ENCODE data around the gene YRDC. TPM values are rescaled to one million over a fixed set of nuclear protein-coding genes. Genes with fewer than 3 reads are reported as not detected.
"Not testable (repeated sequence)": the region's sequence is repeated elsewhere in the genome, so short reads cannot be mapped to it uniquely, and the experiment has no call there.

Gene YRDC
- total RNA-seq, 1 donor from 2014 or later: 12.2 TPM

DNA sequence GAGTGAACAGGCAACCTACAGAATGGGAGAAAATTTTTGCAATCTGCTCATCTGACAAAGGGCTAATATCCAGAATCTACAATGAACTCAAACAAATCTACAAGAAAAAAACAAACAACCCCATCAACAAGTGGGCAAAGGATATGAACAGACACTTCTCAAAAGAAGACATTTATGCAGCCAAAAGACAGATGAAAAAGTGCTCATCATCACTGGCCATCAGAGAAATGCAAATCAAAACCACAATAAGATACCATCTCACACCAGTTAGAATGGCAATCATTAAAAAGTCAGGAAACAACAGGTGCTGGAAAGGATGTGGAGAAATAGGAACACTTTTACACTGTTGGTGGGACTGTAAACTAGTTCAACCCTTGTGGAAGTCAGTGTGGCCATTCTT is 36.6 kb downstream of the YRDC start:
- DNase-seq (ENCODE audit: low spot score): not testable (repeated sequence)

DNA sequence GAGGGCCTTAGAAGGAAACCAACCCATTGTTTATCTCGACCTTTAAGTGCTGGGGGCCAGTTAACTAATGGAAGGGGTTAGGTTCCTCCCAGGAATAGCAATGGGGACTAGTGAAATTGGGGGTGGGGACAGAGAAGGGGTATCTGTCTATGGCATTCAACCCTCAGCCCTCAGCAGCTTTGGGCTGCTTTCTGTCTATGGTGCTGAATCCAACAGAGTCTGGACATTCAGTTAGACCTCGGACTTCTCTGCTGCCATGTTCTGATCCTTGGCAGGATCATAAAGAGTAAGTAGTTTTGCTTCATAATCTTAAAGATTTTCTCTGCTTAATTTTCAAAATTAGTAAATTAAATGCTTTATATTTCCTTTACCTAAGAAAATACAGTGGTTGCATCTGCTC is 40.5 kb downstream of the YRDC start:
- DNase-seq (ENCODE audit: low spot score): no peak

GRCh38 chr1:37765916-37766664 is 41.9 kb downstream of the YRDC start:
- DNase-seq (ENCODE audit: low spot score): no peak

GRCh38 chr1:37764888-37765441 is 43.0 kb downstream of the YRDC start, which contains the start of gene EPHA10:
Gene EPHA10, minus strand, starts transcription at chr1:37765120. Its CDS starts 54 bp downstream, at chr1:37765066.
- DNase-seq (ENCODE audit: low spot score): no peak

GRCh38 chr1:37764414-37764825 is 43.6 kb downstream of the YRDC start:
- DNase-seq (ENCODE audit: low spot score): no peak

DNA sequence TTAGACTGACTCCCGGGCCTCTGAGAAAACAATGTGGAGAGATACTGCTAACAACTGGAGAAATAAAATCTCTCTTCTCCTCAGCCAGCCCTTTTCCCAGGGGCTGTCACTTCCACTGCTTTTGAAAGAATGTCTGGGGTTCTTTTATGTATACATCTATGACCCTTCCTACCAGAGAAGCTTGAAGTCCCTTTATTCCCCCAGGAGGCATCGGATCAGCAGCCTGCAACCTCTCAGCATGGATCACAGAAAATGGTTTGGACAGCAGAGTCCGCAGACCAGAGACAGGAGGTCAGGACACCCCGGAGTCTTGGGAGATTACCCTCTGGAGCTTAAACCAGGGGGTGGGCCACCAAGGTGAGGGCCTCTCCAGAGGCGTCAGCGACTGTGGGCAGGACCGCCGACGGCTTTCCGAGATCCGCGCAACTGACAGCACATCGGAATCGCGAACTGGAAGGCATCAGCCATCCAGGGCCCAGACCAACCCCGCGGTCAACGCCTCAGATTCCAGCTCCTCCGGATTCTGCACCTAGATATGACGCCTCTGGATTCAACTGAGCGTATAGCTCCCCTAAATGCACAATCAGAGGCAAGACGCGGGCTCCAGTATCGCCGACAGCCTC is 44.1 kb downstream of the YRDC start:
- DNase-seq (ENCODE audit: low spot score): no peak

- DNase-seq (ENCODE audit: low spot score): no peak
These were observed 45.5 kb downstream of the YRDC start for GRCh38 chr1:37762516-37762915.

DNA sequence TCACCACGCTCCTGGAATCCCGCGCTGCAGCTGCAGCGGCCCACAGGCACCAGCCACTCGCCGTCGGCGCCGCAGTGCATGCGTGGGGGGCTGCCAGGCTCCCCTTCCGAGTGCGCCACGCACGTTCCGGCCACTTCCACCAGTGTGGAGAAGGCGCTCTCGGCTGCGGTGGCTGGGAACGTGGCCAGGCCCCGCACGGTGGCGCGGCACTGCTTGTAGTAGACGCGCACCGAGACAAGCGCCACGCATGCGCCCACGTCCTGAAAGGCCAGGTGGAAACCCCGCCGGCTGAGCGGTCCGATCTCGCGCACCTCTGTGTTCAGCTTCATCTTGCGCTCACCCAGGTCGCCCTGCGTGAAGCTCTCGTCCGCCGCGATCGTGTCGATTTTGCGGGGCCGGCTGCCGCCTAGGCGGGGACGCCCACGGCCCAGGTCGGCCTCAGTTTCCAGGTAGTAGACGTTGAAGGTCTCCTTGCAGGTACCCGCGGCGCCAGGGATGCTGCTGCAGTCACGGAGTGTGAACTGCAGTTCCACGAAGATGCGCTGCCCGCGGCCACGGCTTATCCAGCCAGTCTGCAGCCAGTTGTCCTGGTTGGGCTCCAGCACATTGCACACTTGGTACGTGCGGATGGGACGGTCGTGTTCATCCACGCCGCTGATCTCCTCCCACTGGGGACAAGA is 46.5 kb downstream of the YRDC start:
- no peak for DNase-seq (ENCODE audit: low spot score)

GRCh38 chr1:37759451-37759850 is 48.6 kb downstream of the YRDC start:
- no peak for DNase-seq (ENCODE audit: low spot score)

- DNase-seq (ENCODE audit: low spot score): no peak
These were observed 52.0 kb downstream of the YRDC start for GRCh38 chr1:37755951-37756560.

DNA sequence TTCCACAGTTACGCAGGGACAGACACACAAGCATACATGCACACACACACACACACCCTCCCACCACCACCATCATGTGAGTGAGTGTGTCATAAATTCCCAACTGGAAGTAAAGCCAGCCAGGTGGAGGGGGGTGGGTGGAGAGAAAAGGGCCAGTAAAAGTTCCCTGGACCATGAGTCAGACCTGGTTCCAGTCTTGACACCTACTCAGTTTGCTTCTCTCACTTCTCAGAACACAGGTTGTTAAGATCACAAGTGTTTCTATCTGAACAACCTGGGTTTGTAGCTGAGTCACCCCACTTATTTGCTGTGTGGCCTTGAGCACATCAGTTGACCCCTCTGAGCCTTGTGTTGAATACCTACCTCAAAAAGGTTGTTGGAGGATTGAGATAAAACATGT is 52.7 kb downstream of the YRDC start:
- no peak for DNase-seq (ENCODE audit: low spot score)

- DNase-seq (ENCODE audit: low spot score): no peak
These were observed 54.3 kb downstream of the YRDC start for GRCh38 chr1:37753473-37754321.

Other genes starting within 250 kb of the YRDC start
- gene GNL2, start 212.3 kb downstream of the YRDC start, total RNA-seq: 46.4 TPM
- 1.3 TPM for gene RSPO1, start 173.3 kb downstream of the YRDC start, total RNA-seq
- gene CDCA8, start 115.7 kb downstream of the YRDC start, total RNA-seq: 1.2 TPM
- gene EPHA10, start 43.1 kb downstream of the YRDC start, total RNA-seq: 4.4 TPM
- 10.2 TPM for gene MANEAL, start 14.4 kb downstream of the YRDC start, total RNA-seq
- 39.3 TPM for gene C1orf122, start 418 bp downstream of the YRDC start, total RNA-seq
- 31.7 TPM for gene MTF1, start 51.4 kb upstream of the YRDC start, total RNA-seq
- gene INPP5B, start 138.8 kb upstream of the YRDC start, total RNA-seq: 38.1 TPM
- 44.0 TPM for gene SF3A3, start 181.8 kb upstream of the YRDC start, total RNA-seq
- 18.2 TPM for gene FHL3, start 197.3 kb upstream of the YRDC start, total RNA-seq
- 34.2 TPM for gene UTP11, start 204.5 kb upstream of the YRDC start, total RNA-seq
- gene POU3F1, start 238.6 kb upstream of the YRDC start, total RNA-seq: 2.8 TPM

Measured in ureter (tissue), 1 donor.